Karpas-422 (cell line): ENCODE results near the gene ETV6. TPM values are rescaled to one million over a fixed set of nuclear protein-coding genes. Genes with fewer than 3 reads are reported as not detected.

Experiments
- DNase-seq: peaks from one replicate; pipeline ENCODE4 v3.0.0-alpha.2; 2015
- H2AFZ ChIP-seq: fragments of 200-600 bp; sonication (generic); 2 replicates; pipeline ENCODE4 v1.6.1; 2014; ENCODE audit warnings: antibody characterized with exemption, low read length, mixed read lengths
- H3K27ac ChIP-seq: fragments of 200-600 bp; sonication (generic); 2 replicates; pipeline ENCODE4 v1.5.1; 2014; ENCODE audit warnings: mild to moderate bottlenecking, low read length, moderate library complexity
- H3K27me3 ChIP-seq: fragments of 200-600 bp; sonication (generic); 2 replicates; pipeline ENCODE4 v1.6.1; 2014; ENCODE audit warnings: low read length, mixed read lengths
- H3K36me3 ChIP-seq: fragments of 200-600 bp; sonication (generic); 2 replicates; pipeline ENCODE4 v1.6.1; 2014; ENCODE audit warnings: low read length, mixed read lengths; ENCODE audit not compliant: insufficient read depth
- H3K4me1 ChIP-seq: fragments of 200-600 bp; sonication (generic); 2 replicates; pipeline ENCODE4 v1.6.1; 2014; ENCODE audit warnings: mild to moderate bottlenecking, low read length, mixed read lengths
- H3K4me2 ChIP-seq: fragments of 200-600 bp; sonication (generic); 2 replicates; pipeline ENCODE4 v1.6.1; 2014; ENCODE audit warnings: low read length, low read depth, mild to moderate bottlenecking; ENCODE audit not compliant: poor library complexity, severe bottlenecking
- H3K4me3 ChIP-seq: fragments of 200-600 bp; sonication (generic); 2 replicates; pipeline ENCODE4 v1.5.1; 2014; ENCODE audit warnings: mild to moderate bottlenecking, antibody characterized with exemption, low read length, mixed read lengths
- H3K79me2 ChIP-seq: fragments of 200-600 bp; sonication (generic); 2 replicates; pipeline ENCODE4 v1.6.1; 2014; ENCODE audit warnings: mild to moderate bottlenecking, low read length, mixed read lengths
- H3K9ac ChIP-seq: fragments of 200-600 bp; sonication (generic); 2 replicates; pipeline ENCODE4 v1.6.0; 2014; ENCODE audit warnings: low read length
- H3K9me2 ChIP-seq: fragments of 200-600 bp; sonication (generic), shearing (Covaris generic); replicated peaks from 2 replicates; pipeline ENCODE4 v1.6.0; 2014; ENCODE audit warnings: mild to moderate bottlenecking, low read length, moderate library complexity; ENCODE audit not compliant: insufficient read depth
- H3K9me3 ChIP-seq: fragments of 300-700, 200-600 bp; sonication (generic); 2 replicates; pipeline ENCODE4 v1.6.1; 2014; ENCODE audit warnings: low read length, mixed read lengths
- H4K20me1 ChIP-seq: fragments of 200-600 bp; sonication (generic); 2 replicates; pipeline ENCODE4 v1.6.1; 2014; ENCODE audit warnings: mild to moderate bottlenecking, antibody characterized with exemption, low read length, low read depth; ENCODE audit not compliant: insufficient read depth
- total RNA-seq: library from RNA; depleted of rRNA; stranded (reverse); fragments of >200 nt; shearing (Covaris generic); gene quantifications from 2 replicates; pipeline ENCODE4 v1.2.3, GENCODE V29; 2014; ENCODE audit warnings: low replicate concordance

The ETV6 gene
- total RNA-seq, 1 experiment from 2014 or later = 1.0 TPM

DNA sequence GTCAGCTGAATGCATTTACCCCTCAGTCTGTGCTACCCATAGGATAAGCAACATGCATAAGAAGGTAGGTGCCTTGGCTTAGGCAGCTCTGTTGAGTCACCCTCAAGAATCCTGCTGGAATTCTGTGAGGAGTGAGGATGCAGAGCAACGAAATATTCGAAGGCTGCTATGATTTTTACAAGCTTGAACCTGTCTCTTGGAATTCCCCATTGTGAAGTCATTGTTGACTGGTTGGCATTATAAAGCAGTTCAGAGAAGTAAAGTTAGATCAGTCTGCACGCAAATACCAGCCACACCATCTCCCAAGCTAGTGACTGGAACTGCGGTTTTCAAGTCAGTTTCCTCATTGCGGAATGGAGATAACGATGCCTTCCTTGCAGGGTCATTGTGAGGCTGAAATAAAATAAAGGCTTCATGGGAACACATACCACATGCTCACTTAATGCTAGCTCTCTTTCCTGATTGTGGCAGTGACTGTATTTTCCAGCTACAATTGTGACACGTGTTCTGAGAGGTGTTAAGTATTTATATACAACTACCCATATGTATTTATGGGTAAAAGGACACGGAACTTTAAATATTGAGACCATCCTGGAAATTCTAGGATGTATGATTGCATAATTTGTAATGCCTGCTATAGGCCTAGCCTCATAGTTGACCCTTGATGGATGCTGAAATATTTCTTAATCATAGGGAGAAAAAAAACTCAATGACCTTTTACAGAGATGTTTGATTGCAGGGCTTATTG is 96.7 kb downstream of the ETV6 start:
- no peaks in the 10 kb centered on the region for H3K27me3 ChIP-seq
- H3K27ac ChIP-seq = no peak overlapping the region
- DNase-seq = no peak
- no peaks in the 10 kb centered on the region for H4K20me1 ChIP-seq
- no peak overlapping the region for H2AFZ ChIP-seq
- H3K9me2 ChIP-seq = no peaks in the 10 kb centered on the region
- H3K9me3 ChIP-seq = no peaks in the 10 kb centered on the region
- no peak overlapping the region for H3K9ac ChIP-seq
- no peaks in the 10 kb centered on the region for H3K36me3 ChIP-seq
- no peak overlapping the region for H3K4me3 ChIP-seq
- no peaks in the 10 kb centered on the region for H3K79me2 ChIP-seq
- H3K4me1 ChIP-seq = 0 out of 2 replicates have a peak, but pooled peaks cover 5% of the 10 kb centered on the region
- H3K4me2 ChIP-seq = no peak overlapping the region

- Histone ChIP-seq H3K27me3 (no peaks in the 10 kb centered on the region), H2AFZ (no peak overlapping the region), H3K9ac (no peak overlapping the region), H3K4me3 (no peak overlapping the region), H4K20me1 (no peaks in the 10 kb centered on the region), H3K27ac (no peak overlapping the region), H3K4me1 (0 out of 2 replicates have a peak, but pooled peaks cover 5% of the 10 kb centered on the region), H3K36me3 (no peaks in the 10 kb centered on the region), H3K79me2 (no peaks in the 10 kb centered on the region), H3K4me2 (no peak overlapping the region), H3K9me3 (no peaks in the 10 kb centered on the region), H3K9me2 (no peaks in the 10 kb centered on the region)
- DNase-seq = no peak
Measured at GRCh38 chr12:11746940-11747716, 97.7 kb downstream of the ETV6 start.

- Histone ChIP-seq H3K27ac (no peak overlapping the region), H3K9me2 (no peaks in the 10 kb centered on the region), H2AFZ (no peak overlapping the region), H3K79me2 (no peaks in the 10 kb centered on the region), H3K4me3 (no peak overlapping the region), H3K27me3 (no peaks in the 10 kb centered on the region), H4K20me1 (no peaks in the 10 kb centered on the region), H3K36me3 (no peaks in the 10 kb centered on the region), H3K4me1 (0 out of 2 replicates have a peak, but pooled peaks cover 5% of the 10 kb centered on the region), H3K9me3 (no peaks in the 10 kb centered on the region), H3K9ac (no peak overlapping the region), H3K4me2 (no peak overlapping the region)
- DNase-seq = no peak
Measured at GRCh38 chr12:11747969-11748368, 98.5 kb downstream of the ETV6 start.

GRCh38 chr12:11748903-11749302 is 99.4 kb downstream of the ETV6 start:
- DNase-seq = no peak
- H3K4me2 ChIP-seq = no peak overlapping the region
- H3K79me2 ChIP-seq = no peaks in the 10 kb centered on the region
- no peak overlapping the region for H3K9ac ChIP-seq
- no peak overlapping the region for H3K4me3 ChIP-seq
- no peak overlapping the region for H3K27ac ChIP-seq
- H4K20me1 ChIP-seq = no peaks in the 10 kb centered on the region
- no peaks in the 10 kb centered on the region for H3K36me3 ChIP-seq
- no peaks in the 10 kb centered on the region for H3K27me3 ChIP-seq
- no peak overlapping the region for H2AFZ ChIP-seq
- H3K9me2 ChIP-seq = no peaks in the 10 kb centered on the region
- 0 out of 2 replicates have a peak, but pooled peaks cover 5% of the 10 kb centered on the region for H3K4me1 ChIP-seq
- H3K9me3 ChIP-seq = no peaks in the 10 kb centered on the region

DNA sequence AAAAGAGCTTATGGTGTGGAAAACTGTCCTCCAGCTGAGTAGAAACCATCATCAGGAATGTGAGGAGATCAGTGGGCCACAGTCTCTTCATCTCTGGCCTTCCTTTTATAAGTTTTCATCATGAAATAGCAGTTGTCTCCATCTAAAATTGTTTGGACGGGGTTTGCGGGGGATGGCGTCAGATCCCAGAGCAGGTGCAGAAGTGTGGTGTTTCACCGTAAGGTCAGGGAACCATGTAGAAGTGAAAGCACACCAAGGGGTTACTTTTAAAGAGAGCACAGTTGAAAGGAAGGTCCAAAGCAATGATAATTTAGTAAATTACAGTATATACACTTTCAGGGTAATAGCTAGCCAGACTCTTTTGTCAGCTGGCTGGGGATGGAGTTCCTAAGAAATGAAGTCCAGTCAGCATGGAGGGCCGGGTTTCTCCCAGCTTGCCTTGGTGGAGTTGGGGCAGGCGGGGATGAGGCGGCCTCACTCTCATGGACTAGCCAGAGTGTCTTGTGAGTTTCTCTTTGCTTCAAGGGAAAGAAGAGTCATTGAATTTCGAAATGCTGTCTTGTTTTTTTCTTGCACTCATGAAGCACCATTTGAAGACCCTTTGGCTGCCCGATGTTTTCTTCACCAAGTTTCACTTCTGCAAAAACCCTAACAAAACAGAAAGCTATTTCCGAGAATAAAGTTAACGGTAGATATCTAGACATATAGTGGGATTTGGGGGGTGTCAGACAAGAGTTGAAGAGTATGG is 100.6 kb downstream of the ETV6 start:
- H3K4me2 ChIP-seq = no peak overlapping the region
- DNase-seq = peak; percentile 44
- H3K4me3 ChIP-seq = no peak overlapping the region
- no peaks in the 10 kb centered on the region for H3K9me3 ChIP-seq
- H3K9me2 ChIP-seq = no peaks in the 10 kb centered on the region
- H3K4me1 ChIP-seq = 0 out of 2 replicates have a peak, but pooled peaks cover 5% of the 10 kb centered on the region
- H3K27ac ChIP-seq = no peak overlapping the region
- H3K36me3 ChIP-seq = no peaks in the 10 kb centered on the region
- no peaks in the 10 kb centered on the region for H3K79me2 ChIP-seq
- H4K20me1 ChIP-seq = no peaks in the 10 kb centered on the region
- H3K9ac ChIP-seq = no peak overlapping the region
- H2AFZ ChIP-seq = no peak overlapping the region
- no peaks in the 10 kb centered on the region for H3K27me3 ChIP-seq

GRCh38 chr12:11752403-11753149 is 103.1 kb downstream of the ETV6 start:
- Histone ChIP-seq H2AFZ (no peak overlapping the region), H3K9me3 (no peaks in the 10 kb centered on the region), H3K27me3 (no peaks in the 10 kb centered on the region), H3K36me3 (no peaks in the 10 kb centered on the region), H3K27ac (no peak overlapping the region), H3K9me2 (no peaks in the 10 kb centered on the region), H3K4me1 (0 out of 2 replicates have a peak, but pooled peaks cover 5% of the 10 kb centered on the region), H3K4me2 (no peak overlapping the region), H3K79me2 (no peaks in the 10 kb centered on the region), H3K4me3 (no peak overlapping the region), H4K20me1 (no peaks in the 10 kb centered on the region), H3K9ac (no peak overlapping the region)
- DNase-seq = no peak

DNA sequence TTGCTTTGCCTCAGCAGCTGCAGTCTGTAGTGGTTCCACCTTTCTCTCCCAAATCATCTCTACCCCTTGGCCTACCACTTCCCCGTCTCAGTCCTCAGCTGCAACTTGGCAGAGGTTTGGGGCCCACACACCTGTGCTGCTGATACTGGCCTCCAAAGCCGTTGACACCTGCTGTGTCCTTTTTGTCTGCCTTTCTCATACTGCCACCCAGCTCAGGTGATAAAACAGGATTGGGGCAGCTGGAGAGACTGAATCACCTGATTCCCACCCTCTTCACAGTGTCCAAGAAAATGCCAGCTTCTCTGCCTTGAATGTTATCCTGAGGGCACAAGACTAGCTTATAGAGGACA is 103.7 kb downstream of the ETV6 start:
- Histone ChIP-seq H3K27ac (no peak overlapping the region), H3K79me2 (no peaks in the 10 kb centered on the region), H3K36me3 (no peaks in the 10 kb centered on the region), H3K4me1 (0 out of 2 replicates have a peak, but pooled peaks cover 5% of the 10 kb centered on the region), H4K20me1 (no peaks in the 10 kb centered on the region), H3K9me2 (no peaks in the 10 kb centered on the region), H3K9me3 (no peaks in the 10 kb centered on the region), H3K4me3 (no peak overlapping the region), H2AFZ (no peak overlapping the region), H3K27me3 (no peaks in the 10 kb centered on the region), H3K4me2 (no peak overlapping the region), H3K9ac (no peak overlapping the region)
- no peak for DNase-seq
